ENCODE results near the gene NXN.

DNA sequence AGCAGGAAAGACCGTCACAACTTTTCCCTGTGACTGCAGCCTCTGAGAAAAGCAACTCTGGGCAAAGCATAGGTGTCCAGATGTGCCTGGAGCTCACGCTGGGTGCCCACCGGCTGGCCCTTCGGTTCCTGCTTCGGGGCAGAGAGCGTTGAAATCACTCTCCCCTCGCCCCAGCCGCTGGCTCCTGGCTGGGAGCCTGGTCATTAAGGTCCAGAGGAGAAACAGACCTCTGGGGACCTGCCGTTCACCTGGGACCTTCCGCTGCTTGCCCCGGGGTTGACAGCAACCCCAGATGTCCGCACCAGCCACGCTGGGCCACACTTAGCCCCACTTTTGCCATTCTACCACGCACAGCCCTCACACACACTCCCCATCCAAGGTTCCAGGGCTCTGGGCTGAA is 184.3 kb downstream of the NXN start:
- TF ChIP-seq, protein P1, sequence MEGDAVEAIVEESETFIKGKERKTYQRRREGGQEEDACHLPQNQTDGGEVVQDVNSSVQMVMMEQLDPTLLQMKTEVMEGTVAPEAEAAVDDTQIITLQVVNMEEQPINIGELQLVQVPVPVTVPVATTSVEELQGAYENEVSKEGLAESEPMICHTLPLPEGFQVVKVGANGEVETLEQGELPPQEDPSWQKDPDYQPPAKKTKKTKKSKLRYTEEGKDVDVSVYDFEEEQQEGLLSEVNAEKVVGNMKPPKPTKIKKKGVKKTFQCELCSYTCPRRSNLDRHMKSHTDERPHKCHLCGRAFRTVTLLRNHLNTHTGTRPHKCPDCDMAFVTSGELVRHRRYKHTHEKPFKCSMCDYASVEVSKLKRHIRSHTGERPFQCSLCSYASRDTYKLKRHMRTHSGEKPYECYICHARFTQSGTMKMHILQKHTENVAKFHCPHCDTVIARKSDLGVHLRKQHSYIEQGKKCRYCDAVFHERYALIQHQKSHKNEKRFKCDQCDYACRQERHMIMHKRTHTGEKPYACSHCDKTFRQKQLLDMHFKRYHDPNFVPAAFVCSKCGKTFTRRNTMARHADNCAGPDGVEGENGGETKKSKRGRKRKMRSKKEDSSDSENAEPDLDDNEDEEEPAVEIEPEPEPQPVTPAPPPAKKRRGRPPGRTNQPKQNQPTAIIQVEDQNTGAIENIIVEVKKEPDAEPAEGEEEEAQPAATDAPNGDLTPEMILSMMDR (IDR thresholded peaks at IDR 0.05), result no peak
- no peak for TF ChIP-seq POLR2A (IDR thresholded peaks at IDR 0.05)
- no peak for TF ChIP-seq POLR2AphosphoS5 (IDR thresholded peaks at IDR 0.05; ENCODE audit: insufficient read depth in 1 of 2, low read depth in 1 of 2)
